Left lung (tissue), 10 donors: ENCODE results near the gene RGSL1. TPM values are rescaled to one million over a fixed set of nuclear protein-coding genes. Genes with fewer than 3 reads are reported as not detected.

Experiments
- ATAC-seq: fragments of 200-7000 bp; cut with Tn5 transposase; one replicate; pipeline ENCODE4 v1.9.1; 2020; ENCODE audit warnings: moderate library complexity
- DNase-seq, 4 donors: peaks; one replicate each; pipeline ENCODE4 v3.0.0-alpha.2; 2013 to 2020
- H3K27ac ChIP-seq, 2 donors: fragments of 200-600 bp; sonication (generic) in 1 of 2; one replicate each; pipeline versions ENCODE4 v1.5.0 to v1.8.0; 2020 to 2021
- H3K27me3 ChIP-seq, 2 donors: fragments of 200-600 bp; sonication (generic) in 1 of 2; one replicate each; pipeline versions ENCODE4 v1.5.0 to v1.8.0; 2020 to 2021
- H3K36me3 ChIP-seq, 2 donors: fragments of 200-600 bp; sonication (generic) in 1 of 2; one replicate each; pipeline versions ENCODE4 v1.5.0 to v1.8.0; 2020 to 2021
- H3K4me1 ChIP-seq, 2 donors: fragments of 200-600 bp; one replicate each; pipeline ENCODE4 v1.8.0; 2021
- H3K4me3 ChIP-seq, 2 donors: fragments of 200-600 bp; sonication (generic) in 1 of 2; one replicate each; pipeline versions ENCODE4 v1.5.0 to v1.8.0; 2020 to 2021; ENCODE audit warnings: mild to moderate bottlenecking in 1 of 2
- H3K9me3 ChIP-seq, 2 donors: fragments of 200-600 bp; sonication (generic) in 1 of 2; one replicate each; pipeline versions ENCODE4 v1.5.0 to v1.8.0; 2020 to 2021
- intact Hi-C, 2 donors: fragments of 100-400 bp; cut with DNase I; formaldehyde crosslinking; loops; one replicate each; pipeline versions ENCODE4 v1.11.2 to v1.14.2; 2022
- polyA plus RNA-seq, 6 donors: library from polyadenylated mRNA; unstranded; fragments of 120-200 nt; gene quantifications; one replicate each; pipeline ENCODE4 v1.2.1, GENCODE V29; 2013; ENCODE audit not compliant: insufficient read length in 6 of 6
- total RNA-seq, 2 donors: library from RNA; stranded (reverse); fragmentation: NEBNext Ultra II Directional; extraction: Animal tissue kit (Norgen Biotek cat#: 25700); gene quantifications; one replicate each; pipeline ENCODE4 v1.2.1, GENCODE V29; 2021
- TF ChIP-seq, protein P1 (sequence below), 2 donors: fragments of 200-600 bp; sonication (generic) in 1 of 2; IDR thresholded peaks; one replicate each; pipeline versions ENCODE4 v1.5.0 to v1.8.0; 2021; ENCODE audit warnings: antibody characterized with exemption in 2 of 2
- donor health status: DM: no; HTN: yes; CAD: no.
- donor health status: DM: no; HTN: no; CAD: no.

Gene RGSL1
- total and polyA plus RNA-seq, 8 donors = 0.39 TPM; not detected in 7

DNA sequence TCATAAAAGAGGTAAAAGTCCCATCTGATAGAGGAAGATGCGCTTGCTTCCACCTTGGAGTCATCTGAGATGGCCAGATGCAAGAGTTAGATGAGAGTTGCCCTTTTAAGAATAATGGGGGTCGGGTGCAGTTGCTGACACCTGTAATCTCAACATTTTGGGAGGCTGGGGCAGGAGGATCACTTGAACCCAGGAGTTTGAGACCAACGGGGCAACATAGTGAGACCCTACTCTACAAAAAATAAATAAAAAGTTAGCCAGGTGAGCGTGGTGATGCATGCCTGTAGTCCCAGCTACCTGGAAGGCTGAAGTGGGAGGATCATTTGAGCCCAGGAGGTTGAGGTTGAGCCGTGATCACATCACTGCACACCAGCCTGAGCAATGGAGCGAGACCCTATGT, 36.0 kb upstream of the RGSL1 start:
- H3K36me3 ChIP-seq = no peaks in the 10 kb centered on the region
- H3K27me3 ChIP-seq = peaks cover 0 to 4% of the 10 kb centered on the region in 2 donors
- no peak overlapping the region for H3K27ac ChIP-seq
- TF ChIP-seq, protein P1, sequence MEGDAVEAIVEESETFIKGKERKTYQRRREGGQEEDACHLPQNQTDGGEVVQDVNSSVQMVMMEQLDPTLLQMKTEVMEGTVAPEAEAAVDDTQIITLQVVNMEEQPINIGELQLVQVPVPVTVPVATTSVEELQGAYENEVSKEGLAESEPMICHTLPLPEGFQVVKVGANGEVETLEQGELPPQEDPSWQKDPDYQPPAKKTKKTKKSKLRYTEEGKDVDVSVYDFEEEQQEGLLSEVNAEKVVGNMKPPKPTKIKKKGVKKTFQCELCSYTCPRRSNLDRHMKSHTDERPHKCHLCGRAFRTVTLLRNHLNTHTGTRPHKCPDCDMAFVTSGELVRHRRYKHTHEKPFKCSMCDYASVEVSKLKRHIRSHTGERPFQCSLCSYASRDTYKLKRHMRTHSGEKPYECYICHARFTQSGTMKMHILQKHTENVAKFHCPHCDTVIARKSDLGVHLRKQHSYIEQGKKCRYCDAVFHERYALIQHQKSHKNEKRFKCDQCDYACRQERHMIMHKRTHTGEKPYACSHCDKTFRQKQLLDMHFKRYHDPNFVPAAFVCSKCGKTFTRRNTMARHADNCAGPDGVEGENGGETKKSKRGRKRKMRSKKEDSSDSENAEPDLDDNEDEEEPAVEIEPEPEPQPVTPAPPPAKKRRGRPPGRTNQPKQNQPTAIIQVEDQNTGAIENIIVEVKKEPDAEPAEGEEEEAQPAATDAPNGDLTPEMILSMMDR (IDR thresholded peaks at IDR 0.05) = no peak
- no peak overlapping the region for H3K4me3 ChIP-seq
- no peaks in the 10 kb centered on the region for H3K4me1 ChIP-seq
- intact Hi-C loops = no loop called here
- DNase-seq (no peak), ATAC-seq (no peak)
- H3K9me3 ChIP-seq = no peaks in the 10 kb centered on the region

DNA sequence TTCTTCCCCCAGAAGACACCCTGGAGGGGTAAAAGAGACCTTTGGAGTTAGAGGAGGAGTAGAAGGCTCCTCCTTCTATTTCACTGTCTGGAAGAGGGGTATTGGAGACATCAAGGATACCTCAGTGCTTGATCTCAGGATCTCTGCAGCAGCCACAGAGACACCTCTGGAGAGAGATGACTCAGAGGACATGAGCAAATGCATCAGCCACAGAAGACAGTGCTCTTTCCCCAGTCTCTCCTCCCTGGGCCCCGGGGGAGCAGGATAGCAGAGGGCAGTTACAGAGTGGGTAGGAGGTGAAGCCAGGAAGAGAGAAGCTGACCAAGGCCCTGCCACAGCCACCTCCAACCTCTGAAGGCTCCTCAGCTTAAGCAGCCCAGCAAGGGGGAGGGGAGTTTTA, 34.2 kb upstream of the RGSL1 start:
- H3K36me3 ChIP-seq = no peaks in the 10 kb centered on the region
- no peaks in the 10 kb centered on the region for H3K4me1 ChIP-seq
- H3K27ac ChIP-seq = no peak overlapping the region
- intact Hi-C loops = no loop called here
- TF ChIP-seq, protein P1 (IDR thresholded peaks at IDR 0.05) = no peak
- DNase-seq (no peak), ATAC-seq (no peak)
- H3K27me3 ChIP-seq = peaks cover 0 to 4% of the 10 kb centered on the region in 2 donors
- no peaks in the 10 kb centered on the region for H3K9me3 ChIP-seq
- no peak overlapping the region for H3K4me3 ChIP-seq

DNA sequence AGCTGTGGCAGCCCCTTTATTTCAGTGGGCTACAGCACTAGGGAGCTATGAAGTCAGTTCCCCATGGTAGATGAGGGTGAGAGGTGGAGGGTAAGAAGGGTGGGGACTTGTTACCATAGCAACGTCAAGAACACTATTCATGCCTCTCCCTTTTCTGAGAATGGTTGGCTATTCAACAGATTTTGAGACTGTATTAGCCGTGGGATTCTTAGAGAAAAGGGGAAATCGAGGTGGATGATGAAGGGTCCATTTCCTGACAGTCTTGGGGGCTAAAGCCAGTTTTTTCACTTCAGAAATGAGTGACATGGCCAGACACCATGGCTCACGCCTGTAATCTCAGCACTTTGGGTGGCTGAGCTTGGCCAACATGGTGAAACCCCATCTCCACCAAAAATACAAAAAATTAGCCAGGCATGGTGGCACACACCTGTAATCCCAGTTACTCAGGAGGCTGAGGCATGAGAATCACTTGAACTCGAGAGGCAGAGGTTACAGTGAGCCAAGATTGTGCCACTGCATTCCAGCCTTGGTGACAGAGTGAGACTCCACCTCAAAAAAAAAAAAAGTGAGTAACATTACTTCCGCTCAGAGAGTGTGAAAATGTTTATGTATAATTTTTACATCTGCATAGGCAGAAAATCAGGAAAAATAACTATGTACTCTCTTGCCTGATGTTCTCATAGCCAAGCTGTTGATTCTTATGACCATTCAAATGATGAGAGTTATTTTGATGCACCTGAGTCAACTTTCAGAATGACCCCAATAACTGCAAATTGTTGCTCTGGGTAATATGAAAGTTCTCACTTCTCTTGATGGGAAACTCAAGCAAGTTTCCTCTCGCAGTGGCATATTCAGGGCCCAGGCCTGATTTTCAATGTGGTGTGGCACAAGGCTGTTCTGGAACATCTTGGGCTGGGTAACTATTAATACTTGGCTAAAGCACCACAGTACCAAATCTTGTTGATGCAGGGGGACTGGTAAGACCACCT, 23.2 kb upstream of the RGSL1 start:
- Histone ChIP-seq H3K27me3 (peaks cover 0 to 7% of the 10 kb centered on the region in 2 donors), H3K4me3 (no peak overlapping the region), H3K36me3 (no peaks in the 10 kb centered on the region), H3K27ac (no peak overlapping the region), H3K4me1 (no peaks in the 10 kb centered on the region), H3K9me3 (no peaks in the 10 kb centered on the region)
- intact Hi-C loops = no loop called here
- no peak for DNase-seq
- TF ChIP-seq, protein P1 (IDR thresholded peaks at IDR 0.05) = no peak
- no peak for ATAC-seq

- TF ChIP-seq, protein P1 (IDR thresholded peaks at IDR 0.05) = no peak
- Histone ChIP-seq H3K9me3 (no peaks in the 10 kb centered on the region), H3K4me1 (no peaks in the 10 kb centered on the region), H3K4me3 (no peak overlapping the region), H3K27me3 (peaks cover 0 to 7% of the 10 kb centered on the region in 2 donors), H3K27ac (no peak overlapping the region), H3K36me3 (no peaks in the 10 kb centered on the region)
- no peak for ATAC-seq
- intact Hi-C loops = no loop called here
- no peak for DNase-seq
Measured at GRCh38 chr1:182428043-182428442, 21.9 kb upstream of the RGSL1 start.

- no peaks in the 10 kb centered on the region for H3K36me3 ChIP-seq
- H3K9me3 ChIP-seq = no peaks in the 10 kb centered on the region
- intact Hi-C loops = no loop called here
- H3K4me1 ChIP-seq = no peaks in the 10 kb centered on the region
- no peak overlapping the region for H3K4me3 ChIP-seq
- no peak for DNase-seq
- ATAC-seq = no peak
- H3K27ac ChIP-seq = no peak overlapping the region
- TF ChIP-seq, protein P1 (IDR thresholded peaks at IDR 0.05) = no peak
- H3K27me3 ChIP-seq = no peaks in the 10 kb centered on the region
Measured at GRCh38 chr1:182430263-182431068, 19.5 kb upstream of the RGSL1 start.
